Stimulated activated CD4-positive, alpha-beta T cell treated with anti-CD3 and anti-CD28 coated beads, Interleukin-12 subunit alpha, Interleukin-12 subunit beta, amount 100 ng/mL, for 48 hours (primary cell): ENCODE data around the gene PRTG.
"Not testable (repeated sequence)": the region's sequence is repeated elsewhere in the genome, so short reads cannot be mapped to it uniquely, and the experiment has no call there.

ENCODE experiments used
- DNase-seq, 3 donors: peaks; one replicate each; pipeline ENCODE4 v3.0.0-alpha.2; 2020; ENCODE audit warnings: low read depth in 2 of 3, low spot score in 1 of 3

Gene PRTG

DNA sequence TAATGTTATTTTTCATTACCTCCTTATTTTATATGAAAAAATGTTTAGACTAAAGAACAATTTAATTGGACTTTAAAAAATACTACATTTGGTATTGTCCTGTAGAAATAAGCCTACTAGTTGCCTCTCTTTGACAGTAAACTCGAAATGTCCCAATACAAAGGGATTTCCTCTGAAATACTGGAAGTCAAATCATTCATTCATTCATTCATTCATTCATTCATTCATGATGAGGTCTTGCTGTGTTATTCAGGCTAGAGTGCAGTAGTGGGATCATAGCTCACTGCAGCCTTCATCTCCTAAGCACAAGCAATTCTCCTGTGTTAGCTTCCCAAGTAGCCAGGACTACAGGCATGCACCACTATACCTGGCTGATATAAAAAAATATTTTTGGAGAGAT, 104.2 kb downstream of the PRTG start:
- no peak for DNase-seq

DNA sequence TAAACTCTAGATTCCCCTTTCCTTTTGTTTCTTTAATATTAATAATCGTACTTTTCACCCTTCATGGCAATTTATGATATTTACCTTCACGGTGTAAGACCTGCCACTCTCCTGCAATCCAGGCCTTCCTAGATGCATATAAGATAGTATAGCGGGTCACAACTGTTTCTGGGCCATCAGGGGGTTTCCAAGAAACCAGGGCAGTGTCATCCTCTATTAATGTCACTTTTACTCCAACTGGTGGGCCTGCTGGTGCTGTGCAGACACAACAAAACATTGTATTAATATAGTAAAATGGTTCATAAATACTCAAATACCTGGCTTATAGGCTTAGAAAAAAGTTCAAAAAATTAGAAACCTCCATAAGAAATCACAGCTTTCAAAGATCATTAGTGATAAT, 105.9 kb downstream of the PRTG start:
- no peak for DNase-seq

GRCh38 chr15:55633731-55634130, 109.2 kb downstream of the PRTG start:
- no peak for DNase-seq

DNA sequence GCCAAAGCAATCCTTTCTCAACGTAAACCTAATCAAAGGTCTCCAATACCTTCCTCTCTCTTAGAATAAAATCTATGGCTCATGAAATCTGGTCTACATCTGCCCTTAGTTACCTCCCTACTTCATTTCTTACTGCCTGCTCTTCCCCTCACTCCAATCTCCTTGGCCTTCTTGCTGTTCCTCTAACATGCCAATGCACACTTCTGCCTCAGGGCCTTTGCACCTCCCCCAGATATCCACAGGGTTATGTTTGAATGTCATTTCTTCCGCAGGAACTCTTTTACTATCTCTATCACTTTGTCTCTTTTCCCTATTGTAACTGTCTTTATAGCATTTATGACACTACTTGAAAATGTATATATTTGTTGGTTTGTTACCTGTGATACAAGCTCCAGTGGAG, 110.5 kb downstream of the PRTG start:
- no peak for DNase-seq

- DNase-seq, result no peak
Observed at GRCh38 chr15:55630858-55631257, 112.1 kb downstream of the PRTG start.

DNA sequence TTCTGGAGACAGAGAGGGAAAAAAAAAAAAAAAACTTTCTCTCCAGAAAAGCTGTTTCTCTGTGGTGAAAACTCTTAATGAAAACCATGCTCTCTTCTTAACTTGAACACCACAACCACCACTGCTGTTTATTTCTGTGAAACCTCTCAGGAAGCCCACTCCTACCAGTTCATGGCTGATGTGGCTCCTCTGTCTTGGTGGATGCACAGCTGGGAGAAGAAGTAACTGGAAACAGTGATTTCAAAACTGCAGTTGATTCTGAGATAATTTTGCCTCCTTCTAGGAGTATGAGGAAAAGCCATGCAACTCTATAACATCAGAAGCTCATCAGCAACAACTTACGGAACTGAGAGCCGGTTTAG, 114.6 kb downstream of the PRTG start:
- no peak for DNase-seq

GRCh38 chr15:55627730-55628368, 115.1 kb downstream of the PRTG start:
- no peak for DNase-seq

DNA sequence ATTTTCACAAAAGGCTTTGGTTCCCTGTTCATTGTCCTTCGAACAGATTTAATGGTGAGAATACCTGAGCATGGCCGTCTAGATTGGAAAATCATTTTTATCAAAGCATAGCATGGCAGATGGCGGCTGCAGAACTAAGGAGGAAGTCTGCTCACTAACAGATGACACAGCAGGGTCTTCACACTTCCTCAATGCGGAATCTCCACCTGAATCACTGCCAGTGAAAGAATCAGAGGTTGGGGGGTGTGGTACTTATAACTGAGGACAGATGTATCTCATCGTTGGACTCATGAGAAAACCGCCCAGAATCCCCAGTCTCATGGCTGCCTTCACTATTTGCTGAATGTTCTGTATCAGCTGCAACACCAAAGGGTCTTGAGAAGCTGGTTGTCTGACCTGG, 123.2 kb downstream of the PRTG start:
- DNase-seq, result no peak

- DNase-seq, result no peak
Observed at GRCh38 chr15:55618387-55618786, 124.6 kb downstream of the PRTG start.

GRCh38 chr15:55615445-55615844, 127.5 kb downstream of the PRTG start:
- no peak for DNase-seq

DNA sequence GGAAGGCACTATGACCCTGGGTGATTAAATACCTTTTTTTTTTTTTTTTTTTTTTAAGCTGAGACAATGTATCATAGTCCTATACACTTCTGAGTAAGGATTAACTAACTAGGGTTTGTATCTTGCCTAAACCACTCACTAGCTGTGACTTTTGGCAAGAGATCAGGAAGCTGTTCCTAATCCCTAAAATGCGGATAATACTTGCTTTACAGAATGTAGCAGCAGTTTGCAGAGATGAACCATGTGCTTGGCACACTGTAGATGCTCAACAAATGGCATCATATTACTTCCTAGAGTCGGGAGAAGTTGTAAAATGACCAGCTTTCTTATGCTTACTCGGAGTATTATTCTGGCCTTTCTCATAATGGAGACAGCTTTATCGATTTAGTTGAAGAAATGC, 129.2 kb downstream of the PRTG start:
- DNase-seq, result no peak

- no peak for DNase-seq
Observed at GRCh38 chr15:55606214-55606613, 136.7 kb downstream of the PRTG start.

DNA sequence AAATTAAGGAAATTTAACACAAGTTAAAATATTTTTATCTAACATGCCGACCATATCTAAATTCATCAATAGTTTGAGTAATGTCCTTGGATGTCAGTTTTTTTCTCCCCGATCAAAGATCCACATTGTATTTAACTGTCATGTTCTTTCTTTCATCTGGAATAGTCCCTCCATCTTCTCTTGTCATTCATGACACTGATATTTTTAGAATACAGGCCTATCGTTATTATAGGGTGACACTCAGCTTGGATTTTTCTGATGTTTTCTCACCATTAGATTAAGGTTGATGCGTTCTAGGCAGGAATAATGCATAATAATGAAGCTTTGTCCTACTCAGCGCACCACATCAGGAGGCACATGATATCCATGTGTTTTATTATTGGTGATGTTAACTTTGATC, 141.6 kb downstream of the PRTG start:
- no peak for DNase-seq

GRCh38 chr15:55599439-55599838, 143.5 kb downstream of the PRTG start:
- no peak for DNase-seq

DNA sequence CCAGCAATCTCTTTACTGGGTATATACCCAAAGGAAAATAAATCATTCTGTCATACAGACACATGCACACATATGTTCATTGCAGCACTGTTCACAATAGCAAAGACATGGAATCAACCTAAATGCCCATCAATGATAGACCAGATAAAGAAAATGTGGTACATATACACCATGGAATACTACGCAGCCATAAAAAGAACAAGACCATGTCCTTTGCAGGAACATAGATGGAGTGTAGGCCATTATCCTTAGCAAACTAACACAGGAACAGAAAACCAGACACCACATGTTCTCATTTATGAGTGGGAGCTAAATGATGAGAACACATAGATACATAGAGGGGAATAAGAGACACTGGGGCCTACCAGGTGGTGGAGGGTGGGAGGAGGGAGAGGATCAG, 149.9 kb downstream of the PRTG start:
- not testable (repeated sequence) for DNase-seq

DNA sequence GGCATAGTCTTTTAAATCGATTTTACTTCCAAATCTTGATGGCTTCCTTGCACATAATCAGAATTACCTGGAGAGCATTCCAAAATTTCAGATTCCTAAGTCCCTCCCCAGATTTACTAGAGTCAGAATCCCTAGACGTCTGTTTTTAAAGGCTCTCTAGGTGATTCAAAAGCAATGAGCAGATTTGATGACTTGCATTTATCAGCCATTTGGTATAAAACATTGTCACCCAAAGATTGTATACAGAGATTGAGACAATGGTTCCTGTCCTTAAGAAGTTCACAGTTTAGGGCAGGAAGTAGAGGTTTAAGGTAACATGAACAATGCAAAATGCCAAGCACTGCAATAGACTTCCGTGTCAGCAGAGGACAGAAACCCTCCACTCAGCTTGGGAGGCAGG, 152.2 kb downstream of the PRTG start:
- DNase-seq, result no peak

DNA sequence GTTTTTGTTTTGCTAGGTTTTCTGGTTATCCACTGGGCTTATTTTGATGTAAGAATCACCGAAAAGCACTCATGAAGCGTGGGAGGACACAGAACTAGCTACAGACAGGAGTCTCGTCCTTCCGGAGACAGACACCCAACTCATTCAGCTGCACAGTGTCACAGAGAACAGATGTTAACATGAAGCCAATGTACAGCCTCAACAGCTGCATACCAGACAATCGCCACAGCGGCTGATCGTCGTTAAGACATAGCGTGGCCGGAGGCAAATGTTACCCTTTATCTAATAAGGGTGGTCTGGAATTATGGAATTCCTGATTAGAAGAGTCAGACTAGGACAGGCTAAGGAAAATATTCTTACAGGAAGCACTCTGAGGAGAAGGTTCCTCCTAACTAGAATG, 153.7 kb downstream of the PRTG start:
- DNase-seq, result no peak

GRCh38 chr15:55588815-55589115, 154.2 kb downstream of the PRTG start:
- DNase-seq, result no peak

DNA sequence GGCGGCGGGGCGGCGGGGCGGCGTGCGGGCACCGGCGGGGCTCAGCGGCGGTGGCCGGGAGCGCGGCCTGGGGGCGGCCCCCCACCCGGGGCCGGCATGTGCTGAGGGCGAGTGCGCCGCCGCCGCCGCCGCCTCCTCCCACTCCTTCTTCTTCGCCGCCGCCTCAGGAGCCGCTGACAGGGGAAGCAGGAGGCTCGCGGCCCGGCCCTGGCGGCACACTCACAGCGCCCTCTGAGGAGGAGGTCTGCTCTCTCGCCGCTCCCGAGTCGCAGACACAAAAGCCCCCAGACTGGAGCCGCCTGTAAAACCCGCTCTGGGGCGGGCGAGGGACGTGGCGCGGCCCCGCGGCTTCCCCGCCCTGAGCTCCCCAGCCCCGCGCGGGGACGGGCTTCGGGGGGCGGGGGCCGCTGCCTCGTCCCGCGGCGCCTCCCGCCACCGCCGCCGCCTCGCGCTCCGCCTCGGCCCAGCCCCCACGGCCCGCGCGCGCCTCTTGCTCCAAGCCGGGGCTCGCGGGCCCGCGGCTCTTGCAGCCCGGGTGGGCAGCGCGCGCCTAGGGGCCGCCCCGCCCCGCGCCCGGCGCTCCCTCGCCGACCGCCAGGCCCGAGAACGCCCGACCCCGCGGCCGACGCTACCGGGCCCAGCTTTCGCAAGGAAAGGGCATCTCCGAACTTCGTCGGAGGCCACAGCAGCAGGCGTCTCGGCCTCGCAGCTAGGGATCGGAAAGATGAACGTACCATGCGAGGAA, 154.7 kb downstream of the PRTG start, which contains the start of gene PYGO1:
Gene PYGO1, minus strand, starts transcription at position 276 of the 745 bp plus-strand sequence. CDS start 462 bp downstream, outside the sequence.
- DNase-seq, result peak in 1 of 3 donors; percentile 31

- DNase-seq, result no peak
Observed at GRCh38 chr15:55587321-55588069, 155.5 kb downstream of the PRTG start.

GRCh38 chr15:55586808-55587207, 156.1 kb downstream of the PRTG start:
- DNase-seq, result no peak

GRCh38 chr15:55576943-55577342, 166.0 kb downstream of the PRTG start:
- no peak for DNase-seq
